HG03066 (cell line): ENCODE results near the gene NTSR2.
"Not testable (repeated sequence)": the region's sequence is repeated elsewhere in the genome, so short reads cannot be mapped to it uniquely, and the experiment has no call there.

Source experiments
- ATAC-seq: cut with Tn5 transposase; IDR thresholded peaks from one replicate; pipeline ENCODE4 v1.9.1; 2021; ENCODE audit warnings: low read depth; ENCODE audit not compliant: unreplicated experiment

Gene NTSR2

GRCh38 chr2:11680182-11680900, 10.3 kb upstream of the NTSR2 start:
- no peak for ATAC-seq

- no peak for ATAC-seq
Observed at GRCh38 chr2:11679486-11680181, 9.6 kb upstream of the NTSR2 start.

GRCh38 chr2:11679016-11679415, 9.0 kb upstream of the NTSR2 start:
- no peak for ATAC-seq

- no peak for ATAC-seq
Observed at GRCh38 chr2:11678306-11678960, 8.4 kb upstream of the NTSR2 start.

- ATAC-seq = no peak
Observed at GRCh38 chr2:11677136-11678055, 7.4 kb upstream of the NTSR2 start.

- no peak for ATAC-seq
Observed at GRCh38 chr2:11676640-11677039, 6.6 kb upstream of the NTSR2 start.

- no peak for ATAC-seq
Observed at GRCh38 chr2:11675423-11676112, 5.6 kb upstream of the NTSR2 start.

GRCh38 chr2:11674983-11675382, 5.0 kb upstream of the NTSR2 start:
- no peak for ATAC-seq

- ATAC-seq = no peak
Observed at GRCh38 chr2:11672407-11672806, 2.4 kb upstream of the NTSR2 start.

GRCh38 chr2:11667866-11668637, 1.9 kb downstream of the NTSR2 start:
- no peak for ATAC-seq

GRCh38 chr2:11667194-11667593, 2.8 kb downstream of the NTSR2 start:
- no peak for ATAC-seq

GRCh38 chr2:11665510-11666362, 4.3 kb downstream of the NTSR2 start:
- no peak for ATAC-seq

GRCh38 chr2:11665028-11665427, 5.0 kb downstream of the NTSR2 start:
- no peak for ATAC-seq

GRCh38 chr2:11663427-11663826, 6.6 kb downstream of the NTSR2 start:
- no peak for ATAC-seq

GRCh38 chr2:11662882-11663281, 7.1 kb downstream of the NTSR2 start:
- ATAC-seq = no peak

- ATAC-seq = no peak
Observed at GRCh38 chr2:11661891-11662435, 8.0 kb downstream of the NTSR2 start.

GRCh38 chr2:11660396-11660795, 9.6 kb downstream of the NTSR2 start:
- not testable (repeated sequence) for ATAC-seq

GRCh38 chr2:11659851-11660250, 10.1 kb downstream of the NTSR2 start:
- no peak for ATAC-seq
